ENCODE results near the gene PDE6A.
A peak's percentile ranks its signal among the peaks of the same experiment; 100 is the strongest.

The PDE6A gene

DNA sequence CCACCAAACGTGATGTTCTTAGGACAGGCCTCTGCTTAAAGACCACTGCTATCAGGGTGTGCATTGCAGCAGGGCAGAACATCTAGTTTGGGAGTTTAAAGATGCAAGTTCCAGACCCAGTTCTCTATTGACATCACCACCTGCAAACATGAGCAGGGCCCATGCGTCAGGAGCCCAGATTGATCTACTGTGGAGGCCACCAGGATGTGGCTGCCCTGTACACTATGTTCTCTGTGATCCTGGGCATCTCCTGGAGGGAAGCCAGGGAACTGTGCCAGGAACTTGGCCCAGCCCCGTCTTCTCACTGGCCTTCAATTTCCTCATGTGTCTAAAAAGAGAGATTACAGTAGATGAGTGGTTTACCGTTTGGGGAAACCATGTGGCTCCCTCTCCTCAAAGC, 87.1 kb downstream of the PDE6A start:
- no peak for DNase-seq

DNA sequence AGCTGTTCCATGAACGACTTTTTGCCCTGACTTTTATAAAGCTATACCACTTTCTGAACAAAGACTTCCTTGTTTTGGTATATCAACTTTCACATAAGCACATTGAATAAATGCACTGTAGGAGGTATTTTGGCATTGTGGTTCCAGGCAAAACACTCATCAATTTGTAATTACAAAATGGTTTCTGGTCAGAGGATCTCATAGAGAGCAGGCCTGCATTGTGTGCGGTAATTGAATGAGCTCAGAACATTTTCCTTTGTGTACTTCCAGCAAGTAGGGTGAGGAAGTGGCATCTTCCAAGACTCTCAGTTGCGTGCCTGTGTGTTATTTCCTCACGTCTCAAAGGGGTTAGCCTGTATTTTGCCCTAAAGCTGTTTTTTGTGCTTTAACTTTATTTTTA, 89.2 kb downstream of the PDE6A start:
- DNase-seq, result no peak

DNA sequence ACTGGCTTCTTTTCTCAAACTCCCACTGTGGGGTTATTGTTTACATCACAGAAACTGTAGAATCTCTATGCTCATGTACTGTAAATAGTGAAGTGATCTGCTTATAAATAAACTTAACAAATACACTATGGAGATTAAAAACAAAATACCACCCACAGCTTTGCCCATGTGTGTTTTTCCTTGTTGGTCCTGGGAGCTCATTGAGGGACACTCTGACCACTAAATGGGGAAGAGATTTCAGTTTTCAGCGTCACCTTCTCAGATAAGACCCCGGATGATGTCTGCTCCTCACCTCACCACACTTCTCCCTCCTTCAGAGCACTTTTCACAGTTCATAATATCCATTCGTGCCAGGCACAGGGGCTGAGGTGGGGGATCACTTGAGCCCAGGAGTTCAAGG, 89.7 kb downstream of the PDE6A start:
- no peak for DNase-seq

DNA sequence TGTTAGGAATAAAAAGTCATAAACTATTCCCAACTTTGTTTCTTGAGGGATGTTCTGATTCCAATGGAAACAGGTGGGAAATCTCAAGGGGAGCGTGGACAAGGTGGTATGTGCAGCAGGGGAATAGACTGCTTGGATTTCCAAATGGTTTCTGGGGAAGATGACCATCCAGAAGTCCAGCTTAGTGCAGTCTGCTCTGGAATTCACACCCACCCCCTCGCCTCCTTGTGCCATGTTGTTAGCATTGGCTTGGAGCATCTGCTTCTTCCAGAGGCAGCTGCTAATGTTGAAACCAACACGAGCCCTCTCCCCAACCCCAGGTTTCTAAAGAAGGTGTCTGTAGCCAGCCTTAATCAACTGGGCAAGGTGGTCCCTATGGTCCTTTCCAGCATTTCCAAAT, 90.9 kb downstream of the PDE6A start:
- DNase-seq, result no peak

DNA sequence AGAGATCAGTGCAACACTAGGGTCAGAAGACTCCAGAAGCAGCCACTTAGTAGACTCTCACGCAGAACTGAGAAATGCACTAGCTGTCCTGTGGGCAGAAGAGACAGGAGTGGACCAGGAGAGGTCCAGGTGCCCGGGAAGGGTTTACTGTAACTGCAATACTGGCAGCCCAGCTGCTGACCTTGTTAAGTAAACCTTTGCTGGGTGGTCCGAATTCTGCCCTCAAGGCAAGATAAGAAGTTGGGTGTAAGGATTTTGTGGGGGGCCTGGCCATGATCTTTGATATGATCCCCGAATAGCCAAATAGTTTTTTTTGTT, 91.3 kb downstream of the PDE6A start:
- DNase-seq, result no peak

DNA sequence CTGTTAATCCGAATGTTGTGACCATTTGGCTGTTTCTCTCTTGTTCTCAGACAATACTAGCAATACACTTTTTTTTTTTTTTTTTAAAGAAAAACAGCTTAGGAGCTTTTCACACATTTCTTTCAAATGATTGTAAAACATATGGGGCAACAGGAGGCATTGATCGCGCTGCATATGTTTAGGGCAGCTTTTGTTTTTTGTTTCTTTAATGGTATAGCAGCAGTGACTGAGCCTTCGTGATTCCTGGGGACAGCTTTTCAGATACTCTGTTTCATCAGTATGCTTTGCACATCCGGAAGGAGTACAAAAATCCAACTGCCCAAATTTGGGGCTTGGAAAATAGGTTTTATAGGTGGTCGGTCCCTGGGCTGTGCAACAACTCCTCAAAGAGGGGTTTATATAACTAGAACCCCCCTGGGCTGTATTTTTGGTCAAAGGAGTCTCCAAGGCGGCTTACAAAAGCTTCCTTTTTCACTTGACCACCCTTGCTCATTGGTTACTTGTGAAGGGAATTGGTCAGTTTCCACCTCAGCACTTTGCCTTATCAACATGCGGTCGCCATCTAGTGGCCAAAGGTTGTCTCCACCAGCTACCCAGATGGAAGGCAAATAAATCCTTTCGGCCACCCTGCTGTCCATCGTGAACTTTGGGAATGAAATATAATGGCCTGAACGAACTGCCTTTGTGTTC, 91.8 kb downstream of the PDE6A start:
- peak; percentile 50 for DNase-seq

DNA sequence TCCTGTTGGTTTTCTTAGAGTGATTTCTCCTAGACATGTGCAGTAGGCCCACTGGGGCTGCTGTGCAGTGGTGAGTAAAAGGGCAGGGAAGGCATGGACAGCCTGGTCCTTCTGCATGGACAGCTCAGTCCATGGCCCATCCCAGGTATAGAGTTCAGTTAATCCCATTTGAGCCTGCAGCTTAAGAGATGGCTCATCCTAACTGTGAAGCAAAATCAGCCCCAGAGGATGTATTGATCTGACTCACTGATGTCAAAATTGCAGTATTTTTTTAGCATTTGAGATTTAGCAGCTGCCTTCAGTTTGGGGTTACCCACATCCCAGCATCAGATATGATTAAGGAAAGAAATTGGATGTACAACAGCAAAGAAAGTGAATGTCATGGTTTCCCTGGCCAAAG, 93.4 kb downstream of the PDE6A start:
- no peak for DNase-seq

DNA sequence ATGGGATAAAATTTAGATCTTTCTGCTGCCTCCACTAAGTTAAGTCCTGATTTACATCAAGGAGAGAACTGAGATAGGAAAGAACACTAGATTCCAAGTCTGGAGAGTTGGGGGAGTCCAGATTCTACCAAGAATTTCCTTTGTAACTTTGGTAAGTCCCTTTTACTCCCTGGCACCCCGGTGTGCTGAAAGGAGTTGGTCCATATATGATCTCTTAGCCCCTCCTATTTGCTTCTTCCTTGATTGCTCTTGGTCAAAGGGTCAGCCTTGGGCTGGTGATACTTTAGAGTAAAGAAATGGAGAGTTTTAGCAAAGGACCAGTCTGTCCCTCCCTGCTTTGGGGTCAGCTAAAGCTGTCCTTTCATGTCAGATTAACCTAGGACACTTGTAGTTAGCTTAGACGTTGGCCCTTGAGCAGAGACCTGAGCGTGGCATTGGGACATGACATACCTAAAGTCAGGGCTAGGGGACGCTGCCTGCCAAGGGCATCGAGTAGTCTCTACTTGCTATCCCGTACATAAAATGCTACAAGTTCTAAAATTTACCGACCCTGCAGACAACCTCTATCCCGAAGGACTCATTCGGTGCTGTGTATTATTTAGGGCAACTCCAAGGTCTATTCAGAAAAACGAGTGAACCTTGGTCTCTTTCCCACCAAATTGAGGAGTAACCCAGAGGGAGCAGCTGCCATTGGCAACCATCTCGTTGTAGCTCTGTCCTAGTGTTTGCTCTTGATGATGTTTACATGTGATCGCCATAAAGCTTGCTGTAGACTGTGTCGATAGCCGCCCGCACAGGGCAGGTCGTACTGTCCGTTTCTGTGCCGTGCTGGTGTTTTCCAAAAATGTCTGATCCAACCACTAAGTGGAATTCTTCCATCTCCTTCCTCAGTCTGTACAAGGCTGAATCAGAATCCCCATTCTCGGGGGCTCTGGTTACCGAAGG, 94.4 kb downstream of the PDE6A start:
- DNase-seq, result no peak

DNA sequence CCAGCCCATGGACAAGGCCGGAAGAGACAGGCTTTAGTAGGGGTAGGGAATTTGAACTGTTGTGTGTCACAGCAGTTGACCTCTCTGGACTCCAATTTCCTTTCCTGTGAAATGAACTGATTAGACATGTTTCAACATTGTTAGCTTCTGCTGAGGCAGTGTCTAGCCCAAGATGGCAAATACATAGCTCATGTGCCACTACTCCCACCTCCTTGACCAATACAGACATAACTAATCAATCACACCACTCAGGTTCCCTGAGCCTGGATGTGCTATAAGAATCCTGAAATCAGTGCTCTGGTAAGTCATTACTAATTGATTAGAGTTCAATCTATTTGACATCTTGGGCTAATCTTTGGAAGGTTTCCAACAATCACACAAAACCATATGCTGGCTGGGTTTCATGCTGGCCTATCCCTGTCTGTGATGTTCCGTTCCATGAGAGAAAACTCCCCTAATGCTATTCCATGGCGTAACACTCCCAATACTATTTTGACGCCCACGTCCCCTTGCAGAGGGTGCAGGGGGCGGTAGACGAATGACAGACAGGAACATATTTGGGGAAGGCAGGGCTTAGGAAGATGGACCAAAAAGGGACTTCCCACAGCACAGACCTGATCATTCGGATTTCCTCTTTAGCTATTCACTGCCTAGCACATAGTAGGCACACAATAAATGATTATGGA, 95.2 kb downstream of the PDE6A start:
- DNase-seq, result no peak

DNA sequence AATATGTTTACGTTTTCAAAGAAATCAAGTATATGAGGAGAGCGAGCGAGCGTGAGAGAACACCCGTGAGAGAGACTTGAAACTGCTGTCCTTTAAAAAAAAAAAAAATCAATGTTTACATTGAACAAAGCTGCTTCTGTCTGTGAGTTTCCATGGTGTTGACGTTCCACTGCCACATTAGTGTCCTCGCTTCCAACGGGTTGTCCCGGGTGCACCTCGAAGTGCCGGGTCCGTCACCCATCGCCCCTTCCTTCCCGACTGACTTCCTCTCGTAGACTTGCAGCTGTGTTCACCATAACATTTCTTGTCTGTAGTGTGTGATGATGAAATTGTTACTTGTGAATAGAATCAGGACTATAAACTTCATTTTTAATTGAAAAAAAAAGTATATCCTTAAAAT, 97.0 kb downstream of the PDE6A start:
- DNase-seq, result no peak

DNA sequence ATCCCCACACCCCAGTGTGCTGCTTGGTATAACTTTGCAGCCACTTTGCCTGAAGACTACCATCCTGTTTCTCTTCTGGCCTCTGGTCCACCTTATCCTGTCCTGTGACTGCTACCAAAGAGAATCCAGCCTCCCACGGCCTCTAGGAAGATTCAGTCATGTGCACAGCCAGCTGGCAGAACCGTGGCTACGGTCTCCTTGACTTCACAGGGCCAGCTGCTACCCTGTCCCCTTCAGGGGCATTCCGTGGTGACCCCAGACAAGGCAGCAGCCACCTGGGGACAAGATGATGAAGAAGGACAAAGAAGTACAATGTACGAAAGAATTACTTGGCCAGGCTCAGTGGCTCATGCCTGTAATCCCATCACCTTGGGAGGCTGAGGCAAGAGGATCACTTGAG, 98.6 kb downstream of the PDE6A start:
- DNase-seq, result no peak

DNA sequence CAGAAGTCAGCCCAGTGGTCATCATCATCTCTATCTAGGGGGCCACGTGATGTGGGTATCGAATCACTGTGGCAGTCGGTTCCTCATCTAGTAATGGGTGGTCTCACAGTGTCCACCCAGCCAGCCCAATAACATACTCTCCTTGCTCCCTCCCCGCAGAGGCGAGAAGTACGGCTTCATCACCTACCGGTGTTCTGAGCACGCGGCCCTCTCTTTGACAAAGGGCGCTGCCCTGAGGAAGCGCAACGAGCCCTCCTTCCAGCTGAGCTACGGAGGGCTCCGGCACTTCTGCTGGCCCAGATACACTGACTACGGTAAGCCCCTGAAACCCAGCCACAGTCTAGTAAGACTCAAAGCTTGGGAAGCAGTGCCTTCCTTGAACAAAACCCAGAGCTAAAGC, 99.0 kb downstream of the PDE6A start:
- DNase-seq, result no peak

DNA sequence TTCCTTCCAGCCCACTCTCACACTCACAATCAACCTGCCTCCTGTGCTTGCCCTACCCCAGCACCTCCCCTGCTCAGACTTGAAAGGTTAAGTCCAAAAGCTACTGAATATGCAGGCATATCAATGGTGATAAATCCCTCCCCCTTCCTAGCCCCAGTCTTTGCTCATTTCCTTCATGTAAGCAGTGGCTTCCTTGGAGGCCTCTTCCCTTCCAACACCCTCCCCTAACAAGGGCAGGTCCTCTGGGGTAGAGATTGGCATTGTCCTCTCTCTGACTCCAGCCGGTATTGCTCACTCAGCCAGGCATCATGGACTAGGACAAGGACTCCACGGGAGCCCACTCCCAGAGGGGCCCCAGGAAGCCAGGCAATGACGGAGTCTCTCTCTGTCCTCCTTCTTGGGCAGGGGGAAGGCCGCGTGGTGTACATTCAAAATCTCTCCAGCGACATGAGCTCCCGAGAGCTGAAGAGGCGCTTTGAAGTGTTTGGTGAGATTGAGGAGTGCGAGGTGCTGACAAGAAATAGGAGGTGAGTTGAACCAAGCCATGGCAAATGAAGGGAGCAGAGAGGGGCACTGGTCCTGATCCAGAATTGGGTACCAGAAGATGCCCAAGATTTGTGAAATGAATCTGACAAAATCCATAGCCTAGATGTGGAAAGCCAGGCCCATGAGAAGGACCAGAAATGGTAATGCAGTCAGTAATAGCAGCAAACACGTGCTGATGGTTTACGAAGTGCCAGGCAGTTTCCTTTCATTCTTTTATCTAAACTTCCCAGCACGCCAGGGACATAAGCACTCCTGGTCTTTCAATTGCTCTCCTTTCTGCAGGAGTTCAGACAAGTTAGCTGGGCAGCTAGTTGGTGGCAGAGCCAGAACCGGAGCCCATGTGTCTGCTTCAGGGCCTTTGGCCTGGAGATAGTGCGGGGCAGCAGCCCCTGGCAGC, 102.5 kb downstream of the PDE6A start:
- DNase-seq, result no peak

DNA sequence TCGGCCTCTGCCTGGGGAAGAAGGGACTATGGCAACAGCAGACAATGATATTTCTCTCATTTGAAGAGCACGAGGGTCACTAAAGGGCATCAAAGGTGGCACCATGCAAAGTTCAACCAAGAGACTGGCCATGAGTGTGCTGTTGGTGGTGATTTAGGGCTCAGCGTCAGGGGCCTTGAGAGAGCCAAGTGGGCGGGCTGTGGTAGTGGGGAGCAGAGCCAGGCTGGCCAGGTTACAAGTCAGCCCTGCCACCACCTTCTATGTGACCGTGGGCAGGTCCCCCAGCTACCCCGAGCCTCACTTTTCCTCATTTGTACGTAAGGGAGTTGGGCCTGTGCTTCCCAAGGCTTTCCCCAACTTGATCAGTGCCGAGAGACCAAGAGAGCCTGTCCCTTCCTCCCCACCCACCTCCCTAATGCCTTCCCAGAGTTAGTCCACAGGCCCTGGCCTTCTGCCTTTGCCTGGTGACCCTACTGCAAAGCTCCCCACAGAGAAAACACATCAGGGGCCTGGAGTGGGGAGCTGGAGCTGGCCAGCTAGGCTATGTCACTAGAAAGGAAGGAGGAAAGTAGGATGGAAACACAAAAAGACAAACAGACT, 104.3 kb downstream of the PDE6A start:
- no peak for DNase-seq

DNA sequence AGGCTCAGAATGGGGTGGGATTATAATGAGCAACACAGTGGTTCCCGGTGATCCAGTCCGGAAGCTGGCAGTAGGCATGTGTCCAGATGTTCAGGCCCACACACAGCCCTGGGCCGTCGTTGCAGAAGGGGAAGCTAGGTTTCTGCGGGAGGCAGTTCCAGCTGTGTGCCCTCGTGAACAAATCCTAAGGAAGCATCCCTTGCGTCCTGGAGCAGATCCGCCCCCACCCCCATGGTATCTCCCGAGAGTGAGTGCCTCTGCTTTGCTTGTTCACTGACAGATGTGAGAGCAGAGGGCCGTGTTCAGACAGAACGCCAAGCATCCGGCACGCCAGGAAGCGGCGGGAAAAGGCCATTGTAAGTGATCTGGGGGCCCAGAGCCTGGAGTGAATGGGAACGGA, 104.8 kb downstream of the PDE6A start:
- peak; percentile 12 for DNase-seq

DNA sequence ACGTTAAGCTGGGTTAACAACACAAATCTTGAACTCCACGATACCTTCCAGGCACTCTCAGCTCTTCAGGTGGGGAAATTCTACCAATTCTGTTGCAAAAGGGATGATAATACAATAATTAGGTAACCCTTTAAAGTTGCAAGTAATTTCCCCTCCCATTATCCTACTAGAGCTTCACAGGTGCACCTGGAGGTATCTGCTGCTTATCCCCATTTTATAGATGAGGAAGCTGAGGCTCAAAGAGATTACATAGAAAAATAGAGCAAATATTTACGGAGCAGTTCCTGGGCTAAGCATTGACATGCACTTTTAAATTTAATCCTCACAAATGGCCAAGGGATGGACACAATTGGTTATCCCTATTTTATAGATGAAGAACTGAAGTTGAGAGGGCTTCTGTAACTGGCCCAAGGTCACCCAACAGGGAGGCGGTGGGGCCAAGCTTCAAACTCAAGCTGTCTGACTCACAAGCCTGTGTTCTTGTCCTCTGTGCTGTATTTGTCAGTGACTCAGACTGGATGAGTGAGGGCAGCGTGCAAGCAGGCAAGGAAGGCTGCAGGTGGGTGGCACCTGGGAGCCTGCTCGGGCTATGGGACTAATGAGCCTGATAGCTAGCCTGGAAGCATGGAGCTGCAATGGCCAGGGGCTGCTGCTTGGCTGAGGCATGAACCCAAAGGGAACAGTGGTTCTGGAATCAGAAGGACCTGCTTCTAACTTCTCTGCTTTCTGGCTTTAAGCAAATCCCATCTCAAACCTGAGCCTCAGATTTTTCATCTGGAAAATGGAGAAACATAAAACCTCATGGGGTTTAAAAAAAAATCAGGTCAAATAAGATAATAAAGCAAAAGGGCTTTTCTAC, 105.5 kb downstream of the PDE6A start:
- peak; percentile 51 for DNase-seq

DNA sequence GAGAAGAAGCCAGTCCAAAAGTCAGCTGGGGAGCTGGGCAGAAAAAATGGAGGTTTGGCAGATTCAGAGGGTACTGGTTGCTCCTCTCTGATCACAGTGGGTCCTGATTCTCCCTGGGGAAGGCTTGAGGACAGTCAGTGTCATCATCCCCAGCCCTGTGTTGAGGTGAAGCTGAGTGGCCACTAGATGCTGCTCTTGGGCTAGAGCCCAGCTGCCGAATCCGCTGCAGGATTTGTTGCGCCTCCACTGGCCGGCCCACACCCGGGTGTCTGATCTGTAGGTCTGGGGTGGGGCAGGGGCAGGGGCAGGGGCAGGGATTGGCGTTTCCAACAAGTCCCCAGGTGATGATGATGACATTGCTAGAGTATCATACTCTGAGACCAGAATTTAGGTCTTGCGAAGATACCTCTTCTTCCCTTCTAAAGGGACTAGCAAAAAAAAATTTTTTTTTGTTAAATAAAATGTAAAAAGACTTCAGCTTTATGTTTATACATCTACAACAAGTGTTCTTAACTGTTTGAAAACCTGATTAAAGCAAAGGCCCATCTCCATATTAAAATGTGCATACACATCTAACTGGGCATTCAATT, 106.8 kb downstream of the PDE6A start:
- DNase-seq, result peak; percentile 61

DNA sequence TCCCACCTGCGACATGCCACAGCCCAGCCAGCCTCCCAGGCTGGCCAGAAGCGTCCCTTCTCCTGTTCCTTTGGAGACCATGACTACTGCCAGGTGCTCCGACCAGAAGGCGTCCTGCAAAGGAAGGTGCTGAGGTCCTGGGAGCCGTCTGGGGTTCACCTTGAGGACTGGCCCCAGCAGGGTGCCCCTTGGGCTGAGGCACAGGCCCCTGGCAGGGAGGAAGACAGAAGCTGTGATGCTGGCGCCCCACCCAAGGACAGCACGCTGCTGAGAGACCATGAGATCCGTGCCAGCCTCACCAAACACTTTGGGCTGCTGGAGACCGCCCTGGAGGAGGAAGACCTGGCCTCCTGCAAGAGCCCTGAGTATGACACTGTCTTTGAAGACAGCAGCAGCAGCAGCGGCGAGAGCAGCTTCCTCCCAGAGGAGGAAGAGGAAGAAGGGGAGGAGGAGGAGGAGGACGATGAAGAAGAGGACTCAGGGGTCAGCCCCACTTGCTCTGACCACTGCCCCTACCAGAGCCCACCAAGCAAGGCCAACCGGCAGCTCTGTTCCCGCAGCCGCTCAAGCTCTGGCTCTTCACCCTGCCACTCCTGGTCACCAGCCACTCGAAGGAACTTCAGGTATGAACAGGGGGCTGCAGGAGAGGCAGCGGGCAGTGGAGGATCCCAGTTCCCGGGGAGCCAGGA, 108.0 kb downstream of the PDE6A start:
- no peak for DNase-seq

DNA sequence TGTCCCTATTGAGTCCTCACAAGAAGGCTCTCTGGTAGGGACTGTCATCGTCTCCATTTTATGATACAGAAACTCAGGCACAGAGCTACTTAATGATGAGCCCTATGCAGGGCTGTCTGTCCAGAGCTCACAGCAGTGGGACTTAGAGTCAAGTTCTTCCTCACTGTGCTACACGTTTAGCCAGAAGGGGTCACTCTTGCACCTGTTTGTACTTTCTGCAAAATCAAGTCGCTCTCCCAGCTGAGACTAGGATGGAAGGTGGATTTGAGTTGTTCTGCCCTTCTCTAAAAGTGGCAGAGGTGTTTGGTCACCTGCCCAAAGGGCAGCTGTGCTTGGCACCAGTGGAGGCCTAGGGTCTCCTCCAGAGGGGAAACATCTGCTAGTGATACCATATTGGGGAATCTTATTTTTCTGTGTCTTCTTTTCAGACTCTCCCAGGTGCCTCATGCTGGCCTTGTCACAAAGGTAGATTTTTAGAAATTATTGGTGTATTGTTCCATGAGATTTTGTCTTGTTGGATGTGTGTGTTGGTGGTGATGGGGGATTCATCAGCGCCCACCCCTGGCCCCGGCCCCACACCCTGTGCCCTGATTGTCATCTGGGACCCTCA, 110.2 kb downstream of the PDE6A start:
- DNase-seq, result peak; percentile 65

Data from fibroblast of skin of right biceps (primary cell).